HepG2 (cell line): ENCODE measurements around the gene CKAP2L. TPM values are rescaled to one million over a fixed set of nuclear protein-coding genes. Genes with fewer than 3 reads are reported as not detected.

Experiments used
- BRD4 ChIP-seq: sonication (generic); formaldehyde crosslinking; IDR thresholded peaks from 2 replicates; pipeline ENCODE4 v1.4.0; 2020; ENCODE audit warnings: missing genetic modification reagents
- CBX1 ChIP-seq: IDR thresholded peaks from one replicate; pipeline ENCODE4 v1.6.1; 2016; ENCODE audit warnings: antibody characterized with exemption, low read depth
- CC2D1A ChIP-seq: sonication (generic); formaldehyde crosslinking; IDR thresholded peaks from 2 replicates; pipeline ENCODE4 v1.8.1; 2023; ENCODE audit warnings: mild to moderate bottlenecking, missing genetic modification reagents
- CHCHD3 ChIP-seq: sonication (generic); formaldehyde crosslinking; IDR thresholded peaks from 2 replicates; pipeline ENCODE4 v1.8.0; 2022; ENCODE audit warnings: mild to moderate bottlenecking, missing genetic modification reagents, moderate library complexity
- CREB1 ChIP-seq, 2 experiments: fragments of 450-650 bp in 1 of 2; IDR thresholded peaks; 2 replicates each; pipeline ENCODE4 v1.6.1; 2016 to 2017; ENCODE audit warnings: control low read depth in 1 of 2, mild to moderate bottlenecking in 1 of 2, missing compliant biosample characterization in 1 of 2, missing genetic modification characterization in 1 of 2
- CSRNP2 ChIP-seq: sonication (generic); formaldehyde crosslinking; conservative IDR thresholded peaks from 2 replicates; pipeline ENCODE4 v1.8.0; 2022; ENCODE audit warnings: low read depth, missing genetic modification reagents
- EED ChIP-seq: sonication (generic); formaldehyde crosslinking; IDR thresholded peaks from 2 replicates; pipeline ENCODE4 v1.5.0; 2020; ENCODE audit warnings: mild to moderate bottlenecking, missing genetic modification reagents
- FOXA3 ChIP-seq: IDR thresholded peaks from 2 replicates; pipeline ENCODE4 v1.6.1; 2016; ENCODE audit warnings: missing genetic modification reagents, missing compliant biosample characterization
- HMG20A ChIP-seq: IDR thresholded peaks from 2 replicates; pipeline ENCODE4 v1.6.1; 2016; ENCODE audit warnings: borderline replicate concordance
- MYC ChIP-seq: sonication (generic); formaldehyde crosslinking; IDR thresholded peaks from 2 replicates; pipeline ENCODE4 v1.9.0; 2021; ENCODE audit warnings: missing genetic modification reagents, borderline replicate concordance
- NONO ChIP-seq, 2 experiments: fragments of 450-650 bp in 1 of 2; sonication (generic) in 1 of 2; formaldehyde crosslinking in 1 of 2; IDR thresholded peaks in 1 of 2; conservative IDR thresholded peaks in 1 of 2; 2 replicates each; pipeline versions ENCODE4 v1.6.1 to v1.8.0; 2017 to 2022; ENCODE audit warnings: mild to moderate bottlenecking in 1 of 2, missing genetic modification reagents in 1 of 2, moderate library complexity in 1 of 2
- SALL1 ChIP-seq: sonication (generic); formaldehyde crosslinking; IDR thresholded peaks from 2 replicates; pipeline ENCODE4 v1.8.0; 2022; ENCODE audit warnings: mild to moderate bottlenecking, missing genetic modification reagents
- SIN3A ChIP-seq: IDR thresholded peaks from 2 replicates; pipeline ENCODE4 v1.6.1; 2011; ENCODE audit warnings: low read depth, mild to moderate bottlenecking, control low read depth, low read length, borderline replicate concordance
- SSRP1 ChIP-seq: IDR thresholded peaks from 2 replicates; pipeline ENCODE4 v1.6.1; 2016; ENCODE audit warnings: control low read depth
- TAF15 ChIP-seq: fragments of 200-400 bp; formaldehyde crosslinking; IDR thresholded peaks from one replicate; pipeline ENCODE4 v1.6.1; 2018; ENCODE audit warnings: mild to moderate bottlenecking, low read depth, low read length; ENCODE audit not compliant: poor library complexity, severe bottlenecking
- THRA ChIP-seq: sonication (generic); formaldehyde crosslinking; IDR thresholded peaks from 2 replicates; pipeline ENCODE4 v1.4.0; 2020; ENCODE audit warnings: missing genetic modification reagents, borderline replicate concordance
- U2AF1 ChIP-seq: fragments of 200-400 bp; formaldehyde crosslinking; optimal IDR thresholded peaks from 2 replicates; pipeline ENCODE3; 2017; ENCODE audit warnings: mild to moderate bottlenecking, low read depth, low read length
- ZBTB7A ChIP-seq: sonication (generic); formaldehyde crosslinking; IDR thresholded peaks from 2 replicates; pipeline ENCODE4 v1.8.0; 2022; ENCODE audit warnings: mild to moderate bottlenecking, missing genetic modification reagents
- ZFP36 ChIP-seq: fragments of 150-350 bp; IDR thresholded peaks from 2 replicates; pipeline ENCODE4 v1.6.1; 2018; ENCODE audit warnings: borderline replicate concordance, low read length, low read depth; ENCODE audit not compliant: partially characterized antibody
- ZFP62 ChIP-seq: sonication (generic); formaldehyde crosslinking; IDR thresholded peaks from 2 replicates; pipeline ENCODE4 v1.4.0; 2020; ENCODE audit warnings: missing genetic modification reagents
- ZNF251 ChIP-seq: sonication (generic); formaldehyde crosslinking; IDR thresholded peaks from 2 replicates; pipeline ENCODE4 v1.9.0; 2021; ENCODE audit warnings: mild to moderate bottlenecking, missing genetic modification reagents
- ZNF446 ChIP-seq: sonication (generic); formaldehyde crosslinking; IDR thresholded peaks from 2 replicates; pipeline ENCODE4 v1.5.0; 2020; ENCODE audit warnings: mild to moderate bottlenecking, missing genetic modification reagents
- ZNF503 ChIP-seq: sonication (generic); formaldehyde crosslinking; IDR thresholded peaks from 2 replicates; pipeline ENCODE4 v1.4.0; 2020; ENCODE audit warnings: missing genetic modification reagents
- ZNF563 ChIP-seq: sonication (generic); formaldehyde crosslinking; IDR thresholded peaks from 2 replicates; pipeline ENCODE4 v1.8.0; 2022; ENCODE audit warnings: mild to moderate bottlenecking, moderate library complexity, missing genetic modification reagents
- ZNF672 ChIP-seq: sonication (generic); formaldehyde crosslinking; IDR thresholded peaks from 2 replicates; pipeline ENCODE4 v1.8.1; 2022; ENCODE audit warnings: missing genetic modification reagents
- ZNF780A ChIP-seq: sonication (generic); formaldehyde crosslinking; IDR thresholded peaks from 2 replicates; pipeline ENCODE4 v1.8.0; 2022; ENCODE audit warnings: mild to moderate bottlenecking, missing genetic modification reagents, moderate library complexity
- ZNF891 ChIP-seq: sonication (generic); formaldehyde crosslinking; IDR thresholded peaks from 2 replicates; pipeline ENCODE4 v1.5.0; 2020; ENCODE audit warnings: mild to moderate bottlenecking, missing genetic modification reagents
- polyA plus RNA-seq, 8 experiments: library from polyadenylated mRNA; depleted of rRNA in 3 of 8; stranded (reverse) in 7 of 8; unstranded in 1 of 8; fragments of >200 nt; fragmentation: Illumina TruSeq in 4 of 8; extraction: Trizol in 4 of 8; gene quantifications; 2 replicates each; pipeline versions ENCODE4 v1.2.1 to v1.2.3, GENCODE V29; 2011 to 2016; ENCODE audit warnings: low read depth in 4 of 8, missing spikeins in 1 of 8, mixed read lengths in 1 of 8; ENCODE audit not compliant: insufficient read depth in 1 of 8
- total RNA-seq, 5 experiments: library from RNA; depleted of rRNA; stranded (reverse); fragments of >200 nt; fragmentation: Illumina TruSeq; extraction: Trizol; gene quantifications; 2 replicates each; pipeline ENCODE4 v1.2.3, GENCODE V29; 2016; ENCODE audit warnings: low read depth in 1 of 5

CKAP2L gene
- total and polyA plus RNA-seq, 2 of the 13 experiments (the other 11 are each of a cell fraction or from before 2014, with no cell fraction given): 7.1 to 9.5 TPM

GRCh38 chr2:112803691-112804521 is 39.5 kb upstream of the CKAP2L start (continued):
- TF ChIP-seq ZNF446 (CRISPR knock-in tag) (no peak), THRA (peak; percentile 55; the same call in 1 of the 2 replicates), U2AF1 (no peak), MYC (CRISPR knock-in tag) (no peak), ZNF503 (CRISPR knock-in tag) (no peak; the same call in 1 of the 2 replicates), NONO (IDR thresholded peaks at IDR 0.05) (no peak), NONO (CRISPR knock-in tag; conservative IDR thresholded peaks at IDR 0.05) (no peak), ZNF780A (CRISPR knock-in tag) (no peak), CREB1 (IDR thresholded peaks at IDR 0.05) (peak; percentile 44; the same call in 1 of the 2 replicates), CREB1 (CRISPR knock-in tag; IDR thresholded peaks at IDR 0.05) (peak; percentile 69), CBX1 (no peak), ZBTB7A (CRISPR knock-in tag) (no peak), TAF15 (no peak), HMG20A (CRISPR knock-in tag) (peak; percentile 82; the same call in 1 of the 2 replicates), SIN3A (no peak), EED (CRISPR knock-in tag) (no peak), CC2D1A (no peak), FOXA3 (CRISPR knock-in tag) (peak; percentile 93), ZNF672 (CRISPR knock-in tag) (no peak), SSRP1 (CRISPR knock-in tag) (peak; percentile 87), ZNF563 (CRISPR knock-in tag) (no peak), ZNF251 (CRISPR knock-in tag) (no peak), CSRNP2 (CRISPR knock-in tag) (no peak), BRD4 (CRISPR knock-in tag) (no peak), CHCHD3 (CRISPR knock-in tag) (no peak), ZNF891 (no peak), SALL1 (CRISPR knock-in tag) (peak; percentile 24; the same call in 1 of the 2 replicates), ZFP62 (CRISPR knock-in tag) (no peak), ZFP36 (no peak)
